HG03175 (cell line): Measurements from ENCODE around the gene CDH13.

Source experiments
- ATAC-seq: cut with Tn5 transposase; IDR thresholded peaks from one replicate; pipeline ENCODE4 v1.9.1; 2021; ENCODE audit warnings: mild to moderate bottlenecking, moderate library complexity; ENCODE audit not compliant: unreplicated experiment

Gene CDH13

DNA sequence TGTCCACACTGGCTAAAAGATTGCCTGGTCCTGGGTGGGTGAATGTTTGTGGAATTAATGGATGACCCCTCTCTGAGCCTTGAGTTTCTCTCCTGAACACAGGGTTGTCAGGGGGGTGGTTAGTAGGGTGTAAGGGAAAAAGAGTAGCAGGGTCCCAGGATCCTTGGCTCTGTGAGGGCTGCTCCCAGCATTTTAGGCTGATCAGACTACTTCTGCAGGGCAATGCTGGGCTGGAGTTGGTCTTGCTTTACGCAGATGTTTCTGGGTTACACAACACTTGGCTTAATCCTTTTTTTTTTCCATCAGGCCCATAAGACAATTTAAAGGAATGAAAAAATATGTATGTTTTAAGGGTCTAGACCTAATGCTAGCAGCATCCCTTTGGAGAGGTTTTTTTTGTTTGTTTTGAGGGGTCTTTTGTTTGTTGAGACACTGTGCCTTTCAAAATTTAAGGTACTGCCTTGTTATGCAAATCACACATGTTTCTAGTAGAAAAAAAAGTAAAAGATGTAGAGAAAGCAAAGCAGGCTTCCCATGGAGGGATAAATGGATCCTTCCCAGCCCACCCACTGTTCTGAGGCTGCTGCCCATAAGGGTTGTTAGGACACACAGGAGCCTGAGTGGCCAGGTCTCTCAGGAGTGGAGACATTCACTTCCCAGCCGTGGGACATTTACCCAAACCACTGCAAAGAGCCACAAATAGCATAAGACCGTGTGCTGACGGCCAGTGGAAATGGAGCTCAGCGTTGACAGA, 955.4 kb downstream of the CDH13 start:
- ATAC-seq, result no peak

DNA sequence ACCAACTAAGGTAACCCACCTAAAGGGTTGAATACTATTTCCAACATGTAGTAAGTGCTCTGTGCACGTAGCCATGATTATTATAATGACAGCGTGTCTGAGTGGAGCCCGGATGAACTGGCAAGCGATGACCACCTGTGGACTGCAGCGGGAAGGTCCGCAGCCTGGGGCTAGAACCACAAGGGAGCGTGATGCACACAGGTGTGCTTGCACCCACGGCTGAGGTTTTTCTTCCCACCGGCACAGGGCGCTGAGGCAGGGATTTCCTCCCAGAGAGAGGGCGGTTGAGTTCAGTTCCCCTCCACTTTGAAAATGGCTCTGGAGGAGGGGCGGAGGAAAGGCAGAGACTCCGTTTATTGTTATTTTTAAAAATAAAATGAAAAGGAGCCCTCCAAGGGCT, 959.3 kb downstream of the CDH13 start:
- ATAC-seq, result no peak

DNA sequence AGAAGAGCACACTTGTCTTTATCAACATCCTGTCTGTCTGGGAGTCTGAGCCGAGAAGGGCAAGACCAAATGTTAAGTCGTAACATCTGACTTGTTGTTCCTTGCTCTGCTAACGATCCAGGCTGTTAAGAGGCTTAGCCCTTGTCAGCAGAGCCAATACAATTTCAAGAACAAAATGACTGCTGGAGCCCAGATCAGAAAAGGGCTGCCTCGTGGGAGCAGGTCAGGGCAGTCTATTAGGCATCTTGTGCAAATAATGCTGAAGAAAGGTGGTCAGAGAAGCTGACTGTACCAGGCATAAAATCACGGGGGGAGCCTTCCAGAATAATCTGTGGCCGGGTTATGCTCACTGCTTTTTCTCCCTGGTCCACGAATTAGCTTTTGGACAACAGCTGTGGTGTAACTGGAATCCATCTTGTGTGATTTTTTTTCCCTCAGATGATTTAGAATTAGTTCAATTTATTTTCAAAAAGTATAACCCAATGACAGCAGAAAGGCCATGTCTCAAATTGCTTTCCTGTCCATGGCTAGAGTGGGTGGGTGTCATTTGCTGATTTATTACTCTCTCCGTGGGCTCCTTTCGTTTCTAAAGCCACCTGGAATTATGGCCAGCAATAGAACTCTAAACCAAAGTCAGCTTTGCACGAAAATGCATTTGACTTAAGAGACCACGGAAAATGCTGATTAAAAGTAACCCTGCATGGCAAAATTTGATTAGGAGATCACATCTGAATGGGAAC, 959.9 kb downstream of the CDH13 start:
- no peak for ATAC-seq

DNA sequence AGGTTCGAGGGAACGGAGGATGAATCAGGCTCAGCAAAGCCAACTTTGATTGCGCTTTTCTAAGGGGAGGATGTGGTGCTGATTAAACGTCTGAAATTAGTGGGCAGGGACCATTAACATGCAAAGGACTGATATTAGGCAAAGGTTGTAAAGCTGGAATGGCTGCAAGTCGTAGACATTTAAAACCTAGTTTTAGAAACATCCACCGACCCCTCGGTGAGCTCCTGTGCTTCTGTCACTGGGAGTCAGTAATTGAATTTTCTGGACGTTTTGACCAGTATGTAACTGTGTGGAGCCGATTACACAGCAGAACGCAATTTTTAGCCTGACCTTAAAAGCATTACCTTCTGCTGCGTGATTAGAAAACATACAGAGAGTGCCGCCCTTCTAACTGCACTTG, 960.4 kb downstream of the CDH13 start:
- ATAC-seq, result no peak

DNA sequence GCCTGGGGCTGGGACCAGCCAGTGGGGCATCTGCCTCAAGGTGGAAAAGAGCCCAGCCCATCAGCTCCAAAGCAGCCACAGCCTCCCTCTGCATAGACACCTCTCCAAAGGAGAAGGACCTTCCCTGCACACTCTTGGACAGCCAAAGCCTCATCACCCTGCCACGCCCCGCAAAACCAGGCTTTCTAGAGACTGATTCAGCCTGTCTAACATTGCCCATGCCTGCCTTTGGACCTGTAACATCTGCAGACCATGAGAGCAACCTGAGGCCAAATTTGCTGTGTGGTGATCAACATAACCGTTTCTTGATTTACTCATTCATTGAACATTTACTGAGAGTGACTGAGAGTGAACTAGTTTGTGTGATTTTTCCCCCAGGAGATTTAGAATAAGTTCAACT, 961.3 kb downstream of the CDH13 start:
- no peak for ATAC-seq

DNA sequence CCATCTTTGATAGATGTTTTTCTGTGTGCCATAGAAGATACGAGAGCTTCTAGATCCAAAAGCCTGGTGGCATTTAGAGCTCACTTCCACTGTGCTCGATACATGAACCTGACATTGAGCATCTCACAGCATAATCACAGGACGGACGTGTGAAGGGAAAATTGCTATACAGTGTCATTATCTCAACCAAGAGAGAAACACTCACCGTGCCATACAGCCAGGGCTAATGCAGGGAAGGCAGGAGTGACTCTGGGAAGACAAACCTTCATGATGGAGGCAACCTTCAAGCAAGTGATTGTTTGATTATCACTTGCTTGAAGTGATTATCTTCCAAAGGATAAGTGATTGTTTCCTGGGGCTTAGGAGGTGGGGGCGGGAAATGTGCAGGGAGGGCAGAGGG, 962.8 kb downstream of the CDH13 start:
- ATAC-seq, result no peak

DNA sequence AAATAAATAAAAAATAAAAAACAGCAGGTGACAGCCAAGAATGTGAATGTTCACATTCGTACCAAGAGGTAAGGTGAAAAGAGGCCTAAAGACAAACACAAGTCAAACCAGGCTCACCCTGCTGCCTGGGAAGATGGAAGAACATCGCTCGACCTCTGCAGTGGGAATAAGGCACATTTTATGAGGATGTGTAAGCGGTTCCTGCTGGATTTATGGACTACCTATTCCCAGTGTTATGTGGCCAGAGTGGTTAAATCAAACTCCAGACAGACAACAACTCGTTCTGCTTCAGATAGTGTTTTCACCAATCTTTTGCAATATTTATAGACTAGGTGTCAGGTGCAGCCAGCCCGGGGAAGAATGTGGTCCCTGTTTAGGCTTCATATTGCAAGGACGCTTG, 966.0 kb downstream of the CDH13 start:
- ATAC-seq, result no peak

DNA sequence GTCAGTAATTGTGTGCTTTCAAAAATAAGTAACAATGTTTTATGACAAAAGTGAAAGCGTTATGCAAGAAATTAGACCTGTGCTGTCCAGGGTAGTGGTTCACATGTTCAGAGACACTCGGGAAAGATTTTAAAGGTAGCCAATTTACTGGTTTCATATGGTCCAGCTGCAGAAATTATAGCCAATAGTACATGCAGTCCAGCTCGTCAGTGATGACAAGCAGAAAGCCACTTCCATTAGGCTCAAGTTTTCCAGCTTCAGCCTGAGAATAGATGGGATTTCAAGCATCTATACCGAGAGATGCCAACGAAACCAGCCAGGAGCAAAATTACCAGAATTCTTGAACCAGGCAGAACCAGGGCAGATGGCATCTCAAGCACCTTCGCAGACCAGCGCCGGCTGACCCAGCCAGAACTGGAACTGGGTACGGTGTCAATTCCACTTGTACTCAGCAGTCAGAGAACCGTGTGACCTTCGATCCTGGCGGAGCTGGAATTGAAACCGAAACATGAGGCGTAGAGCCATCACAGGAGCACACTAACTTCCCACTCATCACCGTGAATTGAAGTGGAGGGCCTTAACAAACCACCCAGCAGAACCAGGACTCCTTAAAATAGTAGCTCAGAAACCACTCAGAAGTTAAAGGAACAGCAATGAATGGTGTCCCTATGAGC, 973.2 kb downstream of the CDH13 start:
- no peak for ATAC-seq

DNA sequence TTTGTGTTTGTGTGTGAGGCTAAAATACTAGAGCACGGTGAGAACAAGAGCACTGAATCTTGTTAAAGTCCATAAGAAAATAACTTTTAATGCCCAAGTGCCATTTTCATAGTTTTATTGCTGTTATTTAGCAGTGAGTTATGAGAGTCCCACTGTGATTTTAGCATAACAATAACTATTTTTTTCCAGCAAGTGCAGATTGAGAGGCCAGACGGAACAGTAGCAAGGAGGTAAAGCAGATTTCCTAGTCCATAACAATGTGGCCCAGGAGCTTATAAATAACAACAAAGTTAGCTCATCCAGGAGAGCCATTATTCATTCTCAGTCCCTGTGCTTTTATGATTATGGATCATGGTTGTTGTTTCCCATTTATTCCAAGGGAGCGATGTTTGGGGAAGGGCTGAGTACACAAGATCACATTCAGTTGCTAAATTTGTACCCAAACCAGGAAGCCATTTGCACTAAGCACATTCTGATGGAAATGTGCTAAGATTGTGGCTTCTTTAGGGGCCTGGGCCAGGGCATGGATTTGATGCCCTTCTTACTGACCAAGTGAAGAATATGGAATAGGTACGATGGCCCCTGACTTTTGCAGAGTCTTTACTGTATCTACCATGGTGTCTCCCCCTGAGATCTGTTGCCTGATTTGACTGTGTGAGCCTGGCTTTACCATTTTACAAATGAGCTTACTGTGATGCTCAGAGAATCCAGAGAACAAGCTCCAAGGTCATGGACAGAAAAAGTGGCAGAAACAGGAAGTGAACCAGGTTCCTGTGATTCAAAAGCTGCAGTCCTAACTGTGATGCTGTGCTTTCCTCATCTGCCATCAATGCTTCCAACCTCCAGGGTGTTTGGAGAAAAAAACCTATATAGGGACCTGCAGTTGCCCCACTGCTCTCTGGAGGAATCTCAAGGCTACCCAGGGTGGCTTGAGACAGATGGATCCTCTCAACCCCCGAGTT, 976.3 kb downstream of the CDH13 start:
- ATAC-seq, result no peak

DNA sequence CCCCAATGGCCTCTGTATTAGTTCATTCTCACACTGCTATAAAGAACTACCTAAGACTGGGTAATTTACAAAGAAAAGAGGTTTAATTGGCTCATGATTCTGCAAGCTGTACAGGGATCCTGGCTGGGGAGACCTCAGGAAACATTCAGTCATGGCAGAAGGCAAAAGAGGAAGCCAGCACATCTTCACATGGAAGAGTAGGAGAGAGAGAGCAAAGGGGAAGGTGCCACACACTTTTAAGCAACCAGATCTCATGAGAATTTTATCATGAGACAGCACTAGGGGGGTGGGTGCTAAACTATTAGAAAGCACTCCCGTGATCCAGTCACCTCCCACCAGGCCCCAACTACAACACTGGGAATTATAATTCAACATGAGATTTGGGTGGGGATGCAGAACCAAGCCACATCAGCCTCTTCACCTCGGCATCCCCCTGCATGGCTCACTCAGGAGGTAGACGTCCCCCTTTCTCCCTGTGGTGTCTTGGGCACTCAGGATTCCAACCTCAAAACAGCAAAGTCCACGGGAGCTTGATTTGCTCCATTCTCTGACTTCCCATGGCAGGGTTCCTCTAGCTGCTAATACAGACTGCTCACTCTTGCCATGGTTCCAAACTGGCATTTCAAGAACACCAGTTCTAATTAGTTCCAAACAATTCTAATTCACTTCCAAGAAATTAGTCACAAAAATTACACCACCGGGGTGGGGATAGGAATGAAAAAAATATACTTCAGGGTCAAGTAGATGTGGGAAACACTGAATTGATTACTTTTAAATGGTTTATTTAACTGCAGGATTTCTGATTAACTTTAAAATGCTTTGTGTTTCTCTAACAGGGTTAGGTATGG, 977.2 kb downstream of the CDH13 start:
- no peak for ATAC-seq

DNA sequence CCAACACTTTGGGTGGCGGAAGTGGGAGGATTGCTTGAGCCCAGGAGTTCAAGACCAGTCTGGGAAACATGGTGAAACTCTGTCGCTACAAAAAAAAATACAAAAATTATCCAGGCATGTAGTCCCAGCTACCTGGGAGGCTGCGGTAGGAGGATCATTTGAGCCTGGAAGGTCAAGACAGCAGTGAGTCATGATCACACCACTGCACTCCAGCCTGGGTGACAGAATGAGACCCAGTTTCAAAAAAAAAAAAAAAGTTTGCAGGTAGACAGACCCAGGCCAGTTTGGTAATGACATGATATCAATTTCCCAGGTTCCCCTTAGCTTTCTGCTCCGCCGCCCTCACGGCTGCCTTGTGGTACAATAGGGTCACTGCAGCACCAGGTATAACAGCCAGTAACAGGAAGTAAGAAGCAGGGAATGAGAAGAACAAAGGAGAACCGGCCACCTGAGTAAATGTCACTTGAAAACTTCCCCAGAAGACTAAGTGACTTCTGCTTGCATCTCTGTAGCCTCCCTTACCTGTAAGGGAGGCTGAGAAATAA, 979.8 kb downstream of the CDH13 start:
- ATAC-seq, result no peak

DNA sequence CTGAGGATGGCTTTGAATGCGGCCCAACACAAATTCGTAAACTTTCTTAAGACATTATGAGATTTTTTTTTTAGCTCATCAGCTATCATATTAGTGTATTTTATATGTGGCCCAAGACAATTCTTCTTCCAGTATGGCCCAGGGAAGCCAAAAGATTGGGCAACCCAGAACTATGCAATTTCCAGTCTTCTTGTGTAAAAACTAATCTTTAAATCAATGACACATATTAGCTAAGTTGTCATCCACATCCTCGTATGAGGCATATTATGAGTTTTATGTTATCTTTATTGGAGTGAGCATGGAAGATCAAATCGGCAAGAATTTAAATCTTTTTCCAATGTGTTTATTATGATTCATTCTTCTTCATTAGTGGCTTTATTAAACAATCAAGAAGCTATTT, 982.4 kb downstream of the CDH13 start:
- no peak for ATAC-seq

DNA sequence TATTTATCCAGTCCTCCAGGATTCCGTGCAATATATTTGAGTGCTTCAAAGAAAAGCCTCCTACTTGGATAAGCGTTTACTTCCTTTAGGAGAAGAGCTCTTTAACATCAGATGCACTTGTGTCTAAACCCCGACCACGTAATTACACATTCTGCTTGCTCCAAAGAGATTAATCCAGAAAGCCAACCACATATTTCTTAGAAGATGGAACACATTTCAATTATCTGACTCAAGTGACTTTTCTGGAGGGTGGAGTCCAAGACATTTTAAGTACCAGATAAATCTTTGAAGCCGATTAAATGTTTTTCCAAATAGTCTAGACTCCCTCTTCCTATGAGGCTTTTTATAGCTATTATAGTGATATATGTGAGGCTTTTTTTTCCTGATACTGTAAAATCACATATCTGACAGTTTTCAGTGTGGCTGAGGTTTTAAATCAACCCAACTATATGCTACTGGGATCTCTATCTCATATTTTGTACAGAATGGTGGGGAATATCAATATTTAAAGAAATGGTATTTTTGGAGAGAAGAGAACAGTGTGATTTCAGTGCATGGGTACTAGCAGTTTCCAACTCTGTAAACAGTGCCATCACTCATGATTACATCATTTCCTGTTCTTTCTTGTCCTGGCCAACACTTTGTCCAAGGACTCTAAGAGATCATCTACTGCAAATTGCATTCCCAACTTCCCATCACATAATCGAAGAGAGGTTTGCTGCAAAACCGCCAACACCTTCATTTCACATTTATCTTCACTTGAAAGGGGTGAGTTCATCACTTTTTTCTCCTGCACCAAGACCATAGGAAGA, 988.6 kb downstream of the CDH13 start:
- no peak for ATAC-seq

DNA sequence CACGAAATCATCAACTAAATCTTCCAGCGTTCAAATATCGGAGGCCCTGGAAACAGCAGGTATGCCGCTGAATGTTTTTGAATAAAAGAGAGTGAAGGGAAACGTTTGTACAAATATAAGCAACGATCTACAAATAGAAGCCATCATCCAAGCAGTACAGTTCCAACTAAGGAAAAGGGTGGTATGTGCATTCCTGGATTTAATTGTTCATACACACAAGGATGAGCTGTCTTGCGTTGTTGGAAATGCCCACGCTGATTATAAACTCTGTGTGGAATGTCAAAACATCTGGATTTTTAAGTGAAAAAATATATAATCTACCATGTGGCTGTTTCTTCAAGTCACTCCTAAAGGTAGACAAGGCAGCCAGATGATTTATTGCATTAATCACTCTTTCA, 989.2 kb downstream of the CDH13 start:
- no peak for ATAC-seq

DNA sequence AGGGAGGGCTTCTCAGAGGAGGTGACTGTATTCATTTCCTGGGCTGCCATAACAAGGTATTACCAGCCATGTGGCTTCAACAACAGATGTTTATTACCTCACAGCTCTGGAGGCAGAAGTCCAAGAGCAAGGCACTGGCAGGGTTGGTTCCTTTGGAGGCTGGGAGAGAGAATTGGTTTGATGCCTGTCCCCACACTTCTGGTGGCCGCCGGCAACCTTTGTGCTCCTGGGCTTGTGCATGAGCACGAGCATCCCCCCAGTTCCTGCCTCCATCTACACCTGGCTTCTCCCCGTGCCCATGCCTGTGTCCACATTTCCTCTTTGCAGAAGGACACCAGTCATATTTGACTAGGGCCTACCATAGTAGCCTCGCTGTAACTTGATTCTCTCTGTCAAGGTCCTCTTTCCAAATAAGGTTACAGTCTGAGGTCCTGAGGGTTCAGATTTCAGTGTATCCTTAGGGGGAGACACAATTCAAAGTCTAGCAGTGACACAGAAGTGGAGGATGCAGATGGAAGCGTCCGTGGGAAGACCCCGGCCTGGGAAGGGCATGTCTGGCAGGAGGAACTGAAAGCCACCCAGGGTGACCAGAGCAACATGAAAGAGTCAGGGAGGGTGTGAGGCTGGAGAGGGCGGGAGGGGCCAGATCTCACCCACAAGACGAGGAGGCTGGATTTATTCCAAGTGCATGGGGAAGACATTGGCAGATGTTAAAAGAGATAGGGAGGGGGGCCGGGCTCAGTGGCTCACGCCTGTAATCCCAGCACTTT, 992.8 kb downstream of the CDH13 start:
- no peak for ATAC-seq

DNA sequence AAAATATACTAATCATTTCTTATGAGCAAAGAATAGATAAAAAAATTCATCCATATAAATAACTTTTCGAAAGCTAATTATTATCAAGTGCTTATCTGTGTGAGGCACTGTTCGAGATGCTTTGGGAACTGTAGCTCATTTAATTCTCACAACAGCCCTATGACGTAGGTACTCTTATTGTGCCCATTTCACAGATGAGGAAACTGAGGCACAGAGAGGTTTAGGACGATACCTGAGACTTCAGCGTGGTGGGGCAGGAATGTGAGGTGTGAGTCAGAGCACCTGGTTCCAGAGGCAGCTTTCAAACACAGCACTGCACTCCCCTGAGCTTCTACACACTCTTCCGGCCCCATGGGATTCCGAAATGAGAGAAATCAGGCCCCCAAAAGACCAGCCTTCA, 995.2 kb downstream of the CDH13 start:
- ATAC-seq, result no peak

DNA sequence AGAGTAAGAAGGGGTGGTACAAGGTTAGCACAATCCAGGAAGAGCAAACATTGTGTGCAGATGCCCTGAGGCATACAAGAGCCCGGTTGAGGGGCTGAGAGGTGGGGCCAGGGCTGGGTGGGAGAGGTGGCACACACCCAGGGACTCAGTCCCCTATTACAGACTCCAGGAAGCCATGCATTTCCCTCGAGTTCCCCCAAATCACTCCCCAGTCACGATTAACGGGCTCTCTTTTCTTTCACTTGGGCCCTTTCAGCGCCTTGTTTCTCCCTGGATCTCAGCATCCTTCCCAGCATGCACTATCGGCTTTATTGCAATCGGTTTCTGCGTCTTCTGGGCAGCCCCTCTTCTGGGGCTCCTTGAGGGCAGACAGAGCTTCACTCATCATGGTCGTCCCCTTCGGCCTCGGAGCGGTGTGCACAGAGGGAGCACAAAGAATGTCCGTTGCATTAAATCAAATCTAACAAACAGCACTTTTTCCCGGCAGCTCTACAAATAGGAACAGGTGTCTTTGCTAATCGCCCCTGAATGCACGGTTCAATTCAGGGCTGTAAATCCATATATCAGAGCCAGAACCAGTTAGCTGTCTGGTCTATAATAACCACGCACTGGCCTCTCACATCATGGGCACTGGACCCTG, 996.4 kb downstream of the CDH13 start:
- ATAC-seq, result no peak

DNA sequence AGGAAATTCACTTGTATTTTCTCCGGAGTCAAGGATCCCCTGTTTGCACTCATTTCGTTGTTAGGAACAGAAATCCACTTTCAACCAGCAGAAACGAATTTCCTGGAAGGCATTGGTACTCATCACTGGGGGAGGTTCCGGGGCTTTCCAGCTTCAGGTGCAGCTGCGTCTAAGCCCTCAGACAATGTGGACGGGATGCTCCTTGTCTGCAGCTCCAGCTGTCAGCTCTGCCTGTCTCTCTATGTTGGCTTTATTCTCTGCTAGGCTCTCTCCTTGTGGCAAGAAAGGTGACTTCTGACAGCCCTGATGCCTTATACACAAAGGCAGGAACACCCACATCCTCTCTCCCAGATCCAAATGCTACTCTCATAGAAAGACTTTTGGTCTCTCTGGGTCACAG, 997.1 kb downstream of the CDH13 start:
- ATAC-seq, result no peak
